Measurements from ENCODE around the gene TBC1D2B.

- TF ChIP-seq POLR2AphosphoS5 (IDR thresholded peaks at IDR 0.05): no peak
- TF ChIP-seq, protein P1, sequence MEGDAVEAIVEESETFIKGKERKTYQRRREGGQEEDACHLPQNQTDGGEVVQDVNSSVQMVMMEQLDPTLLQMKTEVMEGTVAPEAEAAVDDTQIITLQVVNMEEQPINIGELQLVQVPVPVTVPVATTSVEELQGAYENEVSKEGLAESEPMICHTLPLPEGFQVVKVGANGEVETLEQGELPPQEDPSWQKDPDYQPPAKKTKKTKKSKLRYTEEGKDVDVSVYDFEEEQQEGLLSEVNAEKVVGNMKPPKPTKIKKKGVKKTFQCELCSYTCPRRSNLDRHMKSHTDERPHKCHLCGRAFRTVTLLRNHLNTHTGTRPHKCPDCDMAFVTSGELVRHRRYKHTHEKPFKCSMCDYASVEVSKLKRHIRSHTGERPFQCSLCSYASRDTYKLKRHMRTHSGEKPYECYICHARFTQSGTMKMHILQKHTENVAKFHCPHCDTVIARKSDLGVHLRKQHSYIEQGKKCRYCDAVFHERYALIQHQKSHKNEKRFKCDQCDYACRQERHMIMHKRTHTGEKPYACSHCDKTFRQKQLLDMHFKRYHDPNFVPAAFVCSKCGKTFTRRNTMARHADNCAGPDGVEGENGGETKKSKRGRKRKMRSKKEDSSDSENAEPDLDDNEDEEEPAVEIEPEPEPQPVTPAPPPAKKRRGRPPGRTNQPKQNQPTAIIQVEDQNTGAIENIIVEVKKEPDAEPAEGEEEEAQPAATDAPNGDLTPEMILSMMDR (IDR thresholded peaks at IDR 0.05 in 8 of 11, conservative IDR thresholded peaks at IDR 0.05 in 3 of 11): no peak
- no peak for TF ChIP-seq POLR2A (IDR thresholded peaks at IDR 0.05)
Measured at GRCh38 chr15:78060232-78060631, 17.3 kb downstream of the TBC1D2B start.

Data from spleen (tissue), 7 donors.